HG03460 (cell line): ENCODE measurements around the gene TLE4.

ENCODE experiments used
- ATAC-seq: cut with Tn5 transposase; IDR thresholded peaks from one replicate; pipeline ENCODE4 v1.9.1; 2021; ENCODE audit not compliant: unreplicated experiment

Gene TLE4

GRCh38 chr9:79660615-79661014 is 88.8 kb downstream of the TLE4 start:
- ATAC-seq, result no peak

DNA sequence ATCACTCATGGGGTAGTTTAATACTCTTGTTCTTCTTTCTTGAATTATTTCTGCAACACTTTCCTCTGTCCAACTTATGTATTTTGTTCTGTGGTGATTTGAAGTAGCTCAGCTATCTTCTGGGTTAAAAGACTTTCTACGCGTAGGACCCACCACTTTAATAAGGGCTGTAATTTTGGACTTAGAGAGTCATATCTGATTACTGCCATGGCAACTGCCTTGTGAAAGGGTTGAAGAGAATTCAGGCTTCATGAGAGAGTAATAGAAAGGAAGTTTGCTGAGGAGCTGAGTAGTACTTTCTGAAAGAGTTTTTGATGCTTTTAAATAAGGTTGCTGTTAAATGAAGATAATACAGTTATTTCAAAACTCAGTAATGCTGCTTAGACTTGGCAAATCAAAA is 89.5 kb downstream of the TLE4 start:
- ATAC-seq, result no peak

DNA sequence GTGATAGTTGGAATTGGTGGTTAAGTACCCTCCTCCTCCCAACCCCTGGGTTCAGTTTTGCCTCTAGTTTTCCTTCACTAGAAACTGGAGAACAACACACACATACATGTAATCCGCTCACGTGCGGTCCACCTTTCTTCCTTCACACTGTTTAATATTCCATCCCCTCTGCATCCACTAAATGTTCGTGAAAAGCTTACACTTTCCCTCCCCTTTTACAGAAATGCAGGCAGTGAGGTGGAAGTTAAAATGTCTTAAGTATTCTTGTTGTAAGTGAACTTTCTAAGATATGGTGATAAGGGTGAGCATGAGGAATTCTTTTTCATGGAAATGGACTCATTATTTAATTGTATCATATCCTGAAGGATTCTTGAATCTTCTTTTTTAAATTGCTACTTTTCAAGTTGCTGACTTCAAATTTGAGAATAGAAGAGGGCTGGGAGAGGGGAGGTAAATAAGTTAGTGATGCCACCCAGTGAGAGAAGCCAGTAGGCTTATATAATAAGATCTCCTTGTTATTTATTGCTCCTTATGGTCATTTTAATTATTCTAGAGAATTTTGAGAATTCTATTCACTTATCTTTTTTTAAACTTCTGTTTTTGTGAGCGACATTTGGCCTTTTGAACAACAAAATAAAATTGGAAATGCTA is 90.2 kb downstream of the TLE4 start:
- ATAC-seq, result no peak

DNA sequence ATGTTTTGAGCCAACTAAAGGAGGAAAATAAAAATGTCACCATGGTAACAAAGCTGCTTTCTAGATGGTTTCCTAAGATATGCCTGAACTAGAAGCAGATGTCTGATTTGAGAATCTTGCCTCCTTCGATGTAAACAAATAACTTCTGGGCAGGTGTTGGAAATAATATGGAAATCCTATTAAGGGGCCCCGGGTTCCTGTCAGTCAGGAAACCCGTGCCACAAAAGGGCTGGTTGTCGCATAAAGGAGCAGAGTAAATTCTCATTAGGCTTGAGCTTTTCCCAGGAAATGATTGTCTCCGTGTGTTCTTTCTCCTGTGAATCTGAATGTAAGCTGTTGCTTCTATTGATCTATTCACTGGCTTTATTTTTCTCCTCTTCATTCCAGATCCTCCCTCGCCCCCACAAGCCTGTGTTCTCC is 90.8 kb downstream of the TLE4 start:
- no peak for ATAC-seq

DNA sequence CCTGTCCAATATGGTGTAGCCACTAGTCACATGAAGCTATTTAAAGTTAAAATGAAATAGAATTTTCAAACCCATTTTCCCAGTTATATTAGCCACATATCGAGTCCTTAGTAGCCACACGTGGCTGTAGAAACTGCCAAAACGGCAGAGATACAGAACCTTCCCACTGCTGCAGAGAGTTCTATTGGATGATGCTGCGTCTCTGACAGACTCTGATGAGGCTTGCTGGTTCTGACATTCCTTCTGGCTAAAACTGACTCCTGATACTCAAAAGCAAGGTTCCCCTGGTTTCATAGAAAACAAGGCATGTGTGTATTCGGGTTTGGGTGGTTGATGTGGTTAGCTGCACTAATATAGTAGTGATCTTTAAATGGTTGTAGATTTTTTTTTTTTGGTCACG is 91.5 kb downstream of the TLE4 start:
- no peak for ATAC-seq

- no peak for ATAC-seq
These were observed 92.1 kb downstream of the TLE4 start for GRCh38 chr9:79663878-79664277.

DNA sequence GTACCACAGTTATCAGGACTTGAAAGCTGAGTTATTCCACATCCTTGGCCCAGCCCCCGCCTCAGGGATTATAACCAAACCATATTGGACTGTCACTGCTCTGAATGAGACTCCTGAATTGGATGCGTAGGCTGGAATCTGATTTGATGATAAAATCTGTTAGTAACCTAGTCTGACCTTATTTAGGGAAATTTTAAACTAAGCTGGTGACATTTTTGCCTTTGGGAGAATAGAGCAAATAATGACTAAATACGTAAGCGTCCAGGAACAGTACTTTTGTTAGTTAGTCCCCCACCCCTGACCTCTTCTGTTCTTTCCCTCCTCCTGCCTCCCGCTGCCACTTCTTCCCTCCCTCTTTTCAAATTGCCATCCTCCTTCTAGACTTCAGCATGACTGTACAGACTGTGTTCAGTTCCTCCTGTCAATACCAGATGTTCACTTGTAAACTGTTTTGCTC is 92.6 kb downstream of the TLE4 start:
- no peak for ATAC-seq

- ATAC-seq, result no peak
These were observed 93.6 kb downstream of the TLE4 start for GRCh38 chr9:79665369-79665768.

- ATAC-seq, result no peak
These were observed 94.2 kb downstream of the TLE4 start for GRCh38 chr9:79665931-79666330.

GRCh38 chr9:79667120-79667519 is 95.4 kb downstream of the TLE4 start:
- no peak for ATAC-seq

GRCh38 chr9:79667817-79668436 is 96.2 kb downstream of the TLE4 start:
- no peak for ATAC-seq

DNA sequence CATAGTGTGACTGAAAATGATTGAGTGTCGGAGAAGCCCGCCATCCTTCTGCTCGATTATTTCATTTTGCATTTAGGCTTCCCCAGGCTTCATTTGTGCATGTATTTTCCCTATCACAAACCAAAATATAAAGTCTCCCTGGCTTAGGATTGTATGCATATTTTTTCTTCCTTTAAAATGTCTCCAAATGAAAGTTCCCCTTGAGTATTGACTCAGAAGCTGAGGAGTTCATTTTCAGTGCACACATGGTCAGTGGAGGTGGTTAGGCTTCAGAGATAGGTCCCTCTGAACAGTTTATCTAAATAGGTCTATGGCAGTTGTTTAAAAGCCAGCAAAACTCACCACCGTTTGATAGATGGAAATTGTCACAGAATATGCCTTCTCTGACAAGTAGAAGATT is 97.2 kb downstream of the TLE4 start:
- ATAC-seq, result no peak

DNA sequence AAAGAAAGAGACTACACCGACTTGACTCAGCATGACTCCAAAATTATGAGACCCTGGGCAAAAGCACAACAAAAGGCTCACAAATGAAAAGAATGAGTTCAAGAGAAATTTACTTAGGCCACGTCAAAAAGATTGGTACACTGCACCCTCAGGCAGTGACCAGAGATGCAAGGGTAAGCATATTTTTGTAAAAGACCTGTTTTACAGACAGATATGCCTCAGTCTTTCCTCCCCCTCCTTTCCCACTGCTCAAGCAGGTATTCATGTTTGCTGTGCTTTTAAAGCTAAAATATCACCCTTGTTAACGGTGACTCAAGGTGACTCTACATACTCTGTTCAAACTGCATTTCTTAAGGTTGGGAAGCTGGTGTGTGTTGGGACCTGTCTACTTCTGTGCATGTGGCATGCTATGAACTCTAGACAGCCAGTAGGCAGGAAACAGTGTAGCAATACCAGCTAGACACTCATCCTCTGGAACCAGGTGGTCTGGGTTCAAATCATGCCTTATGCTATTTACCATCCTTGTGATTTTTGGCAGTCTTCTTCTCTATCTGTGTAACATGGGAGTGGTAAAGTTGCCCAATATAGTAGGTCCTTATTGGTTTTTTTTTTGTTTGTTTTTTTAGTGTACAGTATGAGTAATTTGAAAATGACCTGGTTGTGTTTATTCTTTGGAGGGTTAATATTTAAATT is 98.7 kb downstream of the TLE4 start:
- no peak for ATAC-seq

GRCh38 chr9:79671558-79671957 is 99.8 kb downstream of the TLE4 start:
- ATAC-seq, result no peak

DNA sequence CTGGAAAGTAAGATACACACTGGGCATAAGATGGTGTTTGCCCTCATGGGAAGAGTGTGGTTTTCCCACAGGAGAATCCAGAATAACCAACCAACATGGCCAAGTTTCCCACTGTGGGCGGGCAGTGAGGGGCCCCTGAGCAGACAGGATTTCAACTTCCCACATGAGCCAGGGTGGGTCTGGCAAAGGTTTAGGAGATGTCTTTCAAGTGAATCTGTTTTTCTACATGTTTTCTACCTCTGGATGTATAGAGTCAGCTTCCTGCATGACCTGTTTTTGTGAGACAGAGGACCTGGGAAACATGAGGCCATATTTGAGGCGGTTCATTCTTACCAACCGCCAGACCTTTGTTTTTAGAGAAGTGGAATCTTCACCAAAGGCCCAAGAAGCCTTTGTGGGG is 100.5 kb downstream of the TLE4 start:
- no peak for ATAC-seq

GRCh38 chr9:79672891-79673290 is 101.1 kb downstream of the TLE4 start:
- ATAC-seq, result no peak

- peak; percentile 85 for ATAC-seq
These were observed 101.8 kb downstream of the TLE4 start for GRCh38 chr9:79673614-79674013.

- peak; percentile 12 for ATAC-seq
These were observed 102.5 kb downstream of the TLE4 start for GRCh38 chr9:79674052-79674777.

GRCh38 chr9:79681576-79681975 is 109.8 kb downstream of the TLE4 start:
- no peak for ATAC-seq

GRCh38 chr9:79682076-79682736 is 110.4 kb downstream of the TLE4 start:
- ATAC-seq, result no peak

- ATAC-seq, result no peak
These were observed 112.3 kb downstream of the TLE4 start for GRCh38 chr9:79684059-79684458.
